Loucy (cell line): Measurements from ENCODE around the gene ARL4D.

Experiments used
- EZH2phosphoT487 ChIP-seq: fragments of 200-600 bp; IDR thresholded peaks from 2 replicates; pipeline ENCODE4 v1.6.1; 2018; ENCODE audit warnings: antibody characterized with exemption, mild to moderate bottlenecking, moderate library complexity, borderline replicate concordance
- TF ChIP-seq, protein P1 (sequence below): fragments of 200-600 bp; sonication (generic); conservative IDR thresholded peaks from 2 replicates; pipeline ENCODE4 v1.5.1; 2014; ENCODE audit warnings: mild to moderate bottlenecking, antibody characterized with exemption, low read length

DNA sequence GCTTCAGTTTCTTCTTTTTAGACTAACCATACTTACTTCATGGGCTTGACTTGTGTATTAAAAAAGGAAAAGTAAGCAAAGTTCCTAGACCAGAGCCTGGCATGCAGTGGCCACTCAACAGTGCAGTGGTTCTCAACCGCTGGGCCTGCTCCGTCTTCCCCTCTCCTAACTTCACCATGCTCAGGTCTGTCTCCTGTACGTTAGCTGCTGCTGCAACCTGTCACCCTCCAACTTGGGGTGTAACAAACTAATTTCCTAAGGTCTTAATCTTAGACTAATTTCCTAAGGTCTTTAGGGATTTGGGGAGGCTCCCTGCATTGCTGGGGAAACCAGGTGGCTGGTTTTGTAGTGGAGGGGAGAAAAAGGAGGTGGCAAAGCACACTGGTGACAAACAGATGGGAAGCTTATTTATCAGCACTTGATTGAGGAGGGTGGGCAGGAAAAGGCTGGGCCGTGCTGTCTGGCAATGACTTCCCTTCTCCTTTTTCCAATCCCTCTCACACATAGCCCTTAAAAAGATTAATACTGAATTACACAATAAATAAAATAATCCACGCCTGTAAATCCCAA is 2.2 kb upstream of the ARL4D start:
- TF ChIP-seq, protein P1, sequence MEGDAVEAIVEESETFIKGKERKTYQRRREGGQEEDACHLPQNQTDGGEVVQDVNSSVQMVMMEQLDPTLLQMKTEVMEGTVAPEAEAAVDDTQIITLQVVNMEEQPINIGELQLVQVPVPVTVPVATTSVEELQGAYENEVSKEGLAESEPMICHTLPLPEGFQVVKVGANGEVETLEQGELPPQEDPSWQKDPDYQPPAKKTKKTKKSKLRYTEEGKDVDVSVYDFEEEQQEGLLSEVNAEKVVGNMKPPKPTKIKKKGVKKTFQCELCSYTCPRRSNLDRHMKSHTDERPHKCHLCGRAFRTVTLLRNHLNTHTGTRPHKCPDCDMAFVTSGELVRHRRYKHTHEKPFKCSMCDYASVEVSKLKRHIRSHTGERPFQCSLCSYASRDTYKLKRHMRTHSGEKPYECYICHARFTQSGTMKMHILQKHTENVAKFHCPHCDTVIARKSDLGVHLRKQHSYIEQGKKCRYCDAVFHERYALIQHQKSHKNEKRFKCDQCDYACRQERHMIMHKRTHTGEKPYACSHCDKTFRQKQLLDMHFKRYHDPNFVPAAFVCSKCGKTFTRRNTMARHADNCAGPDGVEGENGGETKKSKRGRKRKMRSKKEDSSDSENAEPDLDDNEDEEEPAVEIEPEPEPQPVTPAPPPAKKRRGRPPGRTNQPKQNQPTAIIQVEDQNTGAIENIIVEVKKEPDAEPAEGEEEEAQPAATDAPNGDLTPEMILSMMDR = no peak
- TF ChIP-seq EZH2phosphoT487 = no peak
